Hepatocyte (in vitro differentiated cells): ENCODE data around the gene CD74.

Experiments
- CTCF ChIP-seq: fragments of 200-600 bp; sonication (generic); IDR thresholded peaks from 2 replicates; pipeline ENCODE4 v1.5.1; 2016; ENCODE audit warnings: antibody characterized with exemption, mild to moderate bottlenecking; ENCODE audit not compliant: poor library complexity
- EZH2 ChIP-seq: fragments of 200-600 bp; sonication (generic); IDR thresholded peaks from 2 replicates; pipeline ENCODE4 v1.6.1; 2016; ENCODE audit warnings: antibody characterized with exemption, mild to moderate bottlenecking, borderline replicate concordance

- TF ChIP-seq CTCF (no peak), EZH2 (no peak)
Observed at GRCh38 chr5:150413176-150413901, 629 bp upstream of the CD74 start.
